Right ventricle myocardium inferior (tissue), 1 donor: ENCODE measurements around the gene SGIP1. TPM values are rescaled to one million over a fixed set of nuclear protein-coding genes. Genes with fewer than 3 reads are reported as not detected.

Experiments
- ATAC-seq: fragments of 200-7000 bp; cut with Tn5 transposase; one replicate; pipeline ENCODE4 v1.9.1; 2020; ENCODE audit warnings: mild to moderate bottlenecking, moderate library complexity
- DNase-seq: peaks from one replicate; pipeline ENCODE4 v3.0.0; 2021; ENCODE audit errors: missing footprints
- intact Hi-C: fragments of 100-400 bp; cut with DNase I; formaldehyde crosslinking; loops from one replicate; pipeline ENCODE4 v1.11.0; 2022
- total RNA-seq: library from RNA; stranded (reverse); fragmentation: NEBNext Ultra II Directional; extraction: Animal tissue kit (Norgen Biotek cat#: 25700); gene quantifications from one replicate; pipeline ENCODE4 v1.2.1, GENCODE V29; 2021
- donor health status: DM: no; HTN: yes; CAD: no; lungs with severe emphysema.

The SGIP1 gene
- total RNA-seq, 1 donor from 2014 or later, result 3.5 TPM

DNA sequence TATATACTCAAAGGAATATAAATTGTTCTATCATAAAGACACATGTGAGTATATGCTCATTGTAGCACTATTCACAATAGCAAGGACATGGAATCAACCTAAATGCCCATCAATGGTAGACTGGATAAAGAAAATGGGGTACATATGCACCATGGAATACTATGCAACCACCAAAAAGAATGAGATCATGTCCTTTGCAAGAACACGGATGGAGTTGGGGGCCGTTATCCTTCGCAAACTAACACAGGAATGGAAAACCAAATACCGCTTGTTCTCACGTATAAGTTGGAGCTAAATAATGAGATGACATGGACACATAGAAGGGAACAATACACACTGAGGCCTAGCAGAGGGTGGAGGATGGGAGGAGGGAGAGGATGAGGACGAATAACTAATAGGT lies 16.0 kb upstream of the SGIP1 start:
- ATAC-seq, result no peak
- intact Hi-C loops, result no loop called here
- DNase-seq, result no peak

DNA sequence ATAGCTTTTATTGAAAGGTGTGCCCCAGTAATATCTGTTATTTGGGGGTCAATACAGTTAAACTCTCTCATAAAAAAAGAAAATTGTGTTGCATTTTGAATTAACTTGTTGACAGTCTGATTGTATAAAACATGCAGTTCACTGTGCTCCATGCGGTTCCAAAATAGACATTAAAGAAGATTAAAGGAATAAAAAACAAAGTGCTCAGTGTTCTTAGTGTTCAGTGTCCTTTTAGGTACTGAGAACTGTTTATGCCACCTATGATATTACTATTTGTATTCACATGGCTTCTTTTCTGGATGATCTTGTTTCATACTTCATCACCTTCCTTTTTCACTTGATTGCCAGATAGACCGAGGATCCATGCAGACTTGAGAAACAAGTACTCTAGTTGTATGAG lies 15.3 kb upstream of the SGIP1 start:
- DNase-seq (no peak), ATAC-seq (no peak)
- intact Hi-C loops, result no loop called here

DNA sequence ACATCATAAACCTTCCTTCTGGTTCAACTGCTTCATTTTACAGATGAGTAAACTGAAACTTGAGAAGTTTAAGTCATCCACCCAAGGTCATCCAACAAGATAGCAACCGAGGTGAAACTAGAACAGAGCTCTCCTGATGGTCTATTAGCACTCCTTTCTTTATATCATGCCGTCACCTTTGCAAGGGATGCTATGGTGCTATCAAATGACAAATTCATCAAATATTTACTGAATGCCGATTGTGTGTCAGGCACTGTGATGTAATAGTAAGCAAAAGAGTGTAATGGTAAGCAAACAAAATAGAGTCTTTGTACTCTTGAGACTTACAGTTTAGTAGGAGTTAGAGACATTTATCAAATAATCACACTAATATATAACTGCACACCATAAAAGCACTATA lies 14.0 kb upstream of the SGIP1 start:
- DNase-seq (no peak), ATAC-seq (no peak)
- intact Hi-C loops, result no loop called here

- ATAC-seq (no peak), DNase-seq (no peak)
- intact Hi-C loops, result no loop called here
Observed at GRCh38 chr1:66520655-66521054, 13.3 kb upstream of the SGIP1 start.

GRCh38 chr1:66521721-66522365 lies 12.1 kb upstream of the SGIP1 start:
- ATAC-seq (no peak), DNase-seq (no peak)
- intact Hi-C loops, result no loop called here

GRCh38 chr1:66523562-66523961 lies 10.4 kb upstream of the SGIP1 start:
- no peak for DNase-seq
- no peak for ATAC-seq
- intact Hi-C loops, result no loop called here

- DNase-seq (no peak), ATAC-seq (no peak)
- intact Hi-C loops, result no loop called here
Observed at GRCh38 chr1:66525086-66525485, 8.9 kb upstream of the SGIP1 start.

DNA sequence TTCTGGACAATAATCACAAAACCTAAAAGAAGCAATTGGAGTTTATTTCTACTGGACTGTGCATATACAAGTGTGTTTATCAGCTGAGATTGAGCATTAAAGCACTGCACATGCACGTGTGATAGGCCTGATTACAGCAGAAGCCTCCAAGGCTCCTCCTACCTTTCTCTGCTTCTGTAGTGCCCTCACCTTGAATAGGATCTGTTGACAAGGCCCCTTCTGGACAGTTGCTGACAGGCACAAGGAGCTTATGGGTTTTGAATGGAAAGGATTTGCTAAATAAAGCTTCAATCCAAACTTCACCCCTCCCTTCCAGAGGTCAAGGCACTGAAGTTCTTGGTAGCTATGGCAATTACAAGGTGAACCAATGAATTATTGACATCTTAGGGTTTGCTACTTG lies 7.9 kb upstream of the SGIP1 start:
- intact Hi-C loops, result no loop called here
- DNase-seq (no peak), ATAC-seq (no peak)

- intact Hi-C loops, result no loop called here
- ATAC-seq, result no peak
- no peak for DNase-seq
Observed at GRCh38 chr1:66526991-66527390, 7.0 kb upstream of the SGIP1 start.

DNA sequence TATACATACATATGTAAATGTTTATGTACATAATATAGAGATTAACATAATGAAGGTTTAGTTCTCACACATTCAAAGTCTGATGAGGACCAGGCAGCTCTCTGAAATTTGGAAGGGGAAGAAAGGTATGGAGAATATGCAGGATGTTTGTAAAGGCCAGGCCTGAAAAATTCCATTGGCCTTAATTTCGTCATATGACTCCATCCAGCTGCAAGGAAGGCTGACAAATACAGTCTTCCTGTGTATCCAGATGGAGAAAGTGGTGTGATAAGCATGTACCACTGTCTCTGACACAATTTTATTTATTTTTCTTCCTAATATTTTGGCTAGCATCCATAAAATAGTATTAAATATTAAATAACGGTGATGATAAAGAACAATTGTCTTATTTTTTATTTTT lies 6.3 kb upstream of the SGIP1 start:
- no peak for DNase-seq
- intact Hi-C loops, result no loop called here
- no peak for ATAC-seq

DNA sequence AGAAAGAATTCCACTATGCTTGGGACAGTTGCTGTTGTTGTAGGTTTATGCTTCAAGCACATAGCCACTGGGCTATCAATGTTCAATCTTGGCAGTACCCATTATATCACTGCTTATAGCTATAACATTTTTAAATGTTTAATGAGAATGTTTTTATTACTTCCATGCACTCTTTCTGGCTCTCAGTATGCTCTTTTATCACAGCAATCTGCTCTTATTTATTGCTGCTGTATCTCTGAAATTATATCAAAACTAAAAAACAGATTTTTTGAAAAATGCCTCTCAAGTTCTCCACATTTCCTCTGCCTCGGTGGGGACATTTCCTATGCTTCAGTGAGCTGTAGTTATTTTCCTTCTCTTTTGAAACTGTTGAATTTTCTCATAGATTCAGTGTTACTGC lies 5.4 kb upstream of the SGIP1 start:
- ATAC-seq (no peak), DNase-seq (no peak)
- intact Hi-C loops, result no loop called here

- ATAC-seq, result no peak
- DNase-seq, result no peak
- intact Hi-C loops, result loop anchor here (5.0 kb wide), 1 partner anchor 65 kb away; no protein-coding TSS in a partner anchor
Observed at GRCh38 chr1:66532214-66532613, 1.7 kb upstream of the SGIP1 start.

- peak; percentile 32 for ATAC-seq
- intact Hi-C loops, result loop anchor here (5.0 kb wide), 1 partner anchor 64 kb away; no protein-coding TSS in a partner anchor
- peak; percentile 70 for DNase-seq
Observed at GRCh38 chr1:66532798-66533783, 862 bp upstream of the SGIP1 start.

DNA sequence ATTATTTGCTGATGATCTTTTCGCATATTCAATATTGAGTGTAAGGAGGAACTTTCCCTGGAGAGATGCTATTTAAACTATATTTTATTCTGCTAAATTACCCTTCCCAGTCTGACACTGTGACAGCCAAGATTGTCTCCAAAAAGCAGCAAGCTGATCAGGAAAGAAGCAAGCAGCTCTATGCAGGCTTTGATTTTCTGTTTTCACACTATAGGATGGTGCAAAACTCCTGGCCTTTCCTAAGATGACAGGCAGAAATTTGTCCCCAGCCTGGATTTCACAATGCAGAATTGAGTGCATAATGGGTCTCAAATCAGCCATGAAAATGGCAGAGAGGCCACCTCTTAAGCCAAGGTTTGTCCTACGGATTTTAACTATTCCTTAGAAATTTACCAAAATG lies 1.1 kb downstream of the SGIP1 start:
- no peak for ATAC-seq
- DNase-seq, result no peak
- intact Hi-C loops, result no loop called here

DNA sequence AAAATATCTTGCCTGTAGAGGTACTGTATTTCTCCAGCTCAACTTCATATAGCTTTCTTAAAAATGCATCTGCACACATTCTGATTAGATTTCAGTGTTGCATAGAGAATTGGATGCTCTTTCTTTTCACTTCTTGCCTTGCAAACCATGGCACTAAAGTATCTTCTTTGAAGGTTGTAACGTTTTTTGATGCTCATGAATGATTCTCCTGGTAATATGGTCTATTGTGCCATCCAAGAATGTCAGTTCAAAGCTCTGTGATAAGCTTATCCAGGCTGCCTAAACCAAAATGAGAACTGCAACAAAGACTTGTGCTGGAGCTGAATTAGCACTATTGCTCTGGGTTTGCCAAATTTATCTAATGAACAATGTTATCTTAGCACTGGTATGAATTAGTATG lies 1.9 kb downstream of the SGIP1 start:
- DNase-seq (no peak), ATAC-seq (no peak)
- intact Hi-C loops, result no loop called here

DNA sequence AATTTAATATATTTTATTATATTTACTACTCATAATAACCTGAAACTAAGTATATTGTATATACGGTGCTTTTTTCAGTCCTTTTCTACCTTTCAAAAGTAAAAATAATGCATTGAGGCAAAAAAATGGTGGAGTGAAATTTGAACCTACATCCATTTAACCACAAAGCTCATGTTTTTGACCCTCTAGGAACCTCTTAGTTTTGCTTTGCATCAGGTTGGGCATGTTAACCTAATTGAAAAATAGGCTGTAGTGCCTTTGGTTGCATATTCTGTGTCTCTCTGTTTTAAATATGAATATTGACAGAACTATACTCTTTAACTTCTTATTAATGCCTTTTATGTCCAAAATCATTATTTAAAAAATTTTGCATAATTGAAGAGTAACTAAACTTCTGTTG lies 3.8 kb downstream of the SGIP1 start:
- ATAC-seq (no peak), DNase-seq (no peak)
- intact Hi-C loops, result no loop called here

DNA sequence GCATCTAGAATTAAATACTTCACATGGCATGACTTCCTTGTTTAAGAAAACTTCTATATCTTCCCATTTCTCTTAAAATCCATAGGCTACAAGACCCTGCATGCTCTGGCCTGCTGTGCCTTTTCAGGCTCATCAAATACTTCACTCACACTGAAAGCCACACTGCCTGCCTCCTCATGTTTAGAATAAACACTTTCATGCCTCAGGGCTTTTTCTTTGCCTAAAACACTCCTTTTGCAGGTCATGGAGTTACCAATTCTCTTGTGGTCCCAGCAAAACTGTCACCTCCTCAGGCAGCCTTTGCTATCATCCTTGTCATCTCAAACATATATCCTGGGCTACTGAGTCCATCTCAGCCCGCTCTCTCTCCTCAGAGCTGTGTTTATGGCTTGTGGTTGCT lies 5.5 kb downstream of the SGIP1 start:
- no peak for DNase-seq
- ATAC-seq, result no peak
- intact Hi-C loops, result no loop called here

- intact Hi-C loops, result loop anchor here (10.0 kb wide), 1 partner anchor 384 kb away; the partner anchor contains the start of genes DNAI4 and MIER1
- ATAC-seq (no peak), DNase-seq (no peak)
Observed at GRCh38 chr1:66540434-66541032, 6.6 kb downstream of the SGIP1 start.

DNA sequence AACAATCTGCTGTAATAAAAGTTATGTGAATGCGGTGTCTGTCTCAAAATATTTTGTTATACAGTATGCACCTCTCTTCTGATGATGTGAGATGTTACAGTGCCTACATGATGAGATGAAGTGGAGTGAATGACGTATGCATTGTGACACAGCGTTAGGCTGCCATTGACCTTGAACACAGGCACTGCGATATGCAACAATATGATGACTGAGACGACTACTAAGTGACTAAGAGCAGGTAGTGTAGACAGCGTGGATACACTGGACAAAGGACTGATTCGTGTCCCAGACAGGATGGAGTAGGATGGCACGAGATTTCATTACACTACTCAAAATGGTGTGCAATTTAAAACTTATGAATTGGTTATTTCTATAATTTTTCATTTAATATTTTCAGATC lies 8.4 kb downstream of the SGIP1 start:
- ATAC-seq (no peak), DNase-seq (no peak)
- intact Hi-C loops, result loop anchor here (10.0 kb wide), 1 partner anchor 382 kb away; the partner anchor contains the start of genes DNAI4 and MIER1
